Myocyte (in vitro differentiated cells): ENCODE measurements around the gene MAEL. TPM values are rescaled to one million over a fixed set of nuclear protein-coding genes. Genes with fewer than 3 reads are reported as not detected.
"Not testable (repeated sequence)": the region's sequence is repeated elsewhere in the genome, so short reads cannot be mapped to it uniquely, and the experiment has no call there.

Source experiments
- DNase-seq: peaks from one replicate; pipeline ENCODE4 v3.0.0-alpha.2; 2012; ENCODE audit warnings: low read depth
- total RNA-seq: library from RNA; depleted of rRNA; stranded (reverse); fragments of >200 nt; gene quantifications from 2 replicates; pipeline ENCODE4 v1.2.3, GENCODE V29; 2014

The MAEL gene
- total RNA-seq, 1 donor from 2014 or later = not detected

GRCh38 chr1:166977951-166978350 lies 11.1 kb upstream of the MAEL start:
- DNase-seq = peak; percentile 53

- no peak for DNase-seq
Measured at GRCh38 chr1:166978821-166979220, 10.3 kb upstream of the MAEL start.

- DNase-seq = no peak
Measured at GRCh38 chr1:166980383-166980782, 8.7 kb upstream of the MAEL start.

GRCh38 chr1:166980818-166981217 lies 8.3 kb upstream of the MAEL start:
- DNase-seq = no peak

- no peak for DNase-seq
Measured at GRCh38 chr1:166981589-166981988, 7.5 kb upstream of the MAEL start.

- no peak for DNase-seq
Measured at GRCh38 chr1:166999075-166999474, 10.0 kb downstream of the MAEL start.

- DNase-seq = no peak
Measured at GRCh38 chr1:166999500-167000055, 10.5 kb downstream of the MAEL start.

- DNase-seq = no peak
Measured at GRCh38 chr1:167000546-167000945, 11.5 kb downstream of the MAEL start.

- no peak for DNase-seq
Measured at GRCh38 chr1:167002354-167002753, 13.3 kb downstream of the MAEL start.

- DNase-seq = no peak
Measured at GRCh38 chr1:167003711-167004110, 14.6 kb downstream of the MAEL start.

- no peak for DNase-seq
Measured at GRCh38 chr1:167011560-167012191, 22.6 kb downstream of the MAEL start.

- no peak for DNase-seq
Measured at GRCh38 chr1:167012570-167012969, 23.5 kb downstream of the MAEL start.

- DNase-seq = no peak
Measured at GRCh38 chr1:167013108-167013929, 24.2 kb downstream of the MAEL start.

- peak; percentile 1 for DNase-seq
Measured at GRCh38 chr1:167016100-167016750, 27.1 kb downstream of the MAEL start.

- no peak for DNase-seq
Measured at GRCh38 chr1:167022384-167022783, 33.3 kb downstream of the MAEL start.

GRCh38 chr1:167029553-167029952 lies 40.5 kb downstream of the MAEL start:
- not testable (repeated sequence) for DNase-seq

- DNase-seq = no peak
Measured at GRCh38 chr1:167033646-167034045, 44.6 kb downstream of the MAEL start.

GRCh38 chr1:167043752-167044488 lies 54.8 kb downstream of the MAEL start:
- peak; percentile 45 for DNase-seq

- no peak for DNase-seq
Measured at GRCh38 chr1:167051907-167052306, 62.8 kb downstream of the MAEL start.

- no peak for DNase-seq
Measured at GRCh38 chr1:167052389-167052788, 63.3 kb downstream of the MAEL start.

- no peak for DNase-seq
Measured at GRCh38 chr1:167054531-167054930, 65.5 kb downstream of the MAEL start.
